ENCODE measurements around the gene COL4A3. TPM values are rescaled to one million over a fixed set of nuclear protein-coding genes. Genes with fewer than 3 reads are reported as not detected.
A peak's percentile ranks its signal among the peaks of the same experiment; 100 is the strongest.
"Not testable (repeated sequence)": the region's sequence is repeated elsewhere in the genome, so short reads cannot be mapped to it uniquely, and the experiment has no call there.

The COL4A3 gene
- total RNA-seq, 8 experiments from 2014 or later: 0.21 to 1.3 (median 0.59) TPM

- 0 to 33% (median 11%) methylated on average over 2 to 4 of the region's 38 CpGs; no CpG with 5 or more reads in 5 of the 10 experiments for WGBS, 10 experiments
- in situ Hi-C loops (cut with MboI; ENCODE audit: low pct_unique_long_range_greater_than_20kb in 2 of 9, low sequenced_read_pairs in 9 of 9, unreplicated experiment in 9 of 9): no loop called here
- no peak overlapping the region for H3K27ac ChIP-seq
- H3K4me3 ChIP-seq: peak overlapping the region; percentile 38 to 46 (median 43)
- H3K4me1 ChIP-seq (replicated peaks in 1 of 2): peaks cover 0 to 8% of the 10 kb centered on the region in 2 donors
- peak; percentile 4 to 68 (median 58) for ATAC-seq (replicated peaks in 6 of 8)
Observed at GRCh38 chr2:227164763-227165291, 403 bp downstream of the COL4A3 start.

- 42 to 100% (median 94%) methylated on average over 1 to 7 of the region's 11 CpGs; no CpG with 5 or more reads in 1 of the 10 experiments for WGBS, 10 experiments
- ATAC-seq (replicated peaks in 6 of 8); in situ Hi-C loops (cut with MboI; ENCODE audit: low pct_unique_long_range_greater_than_20kb in 2 of 9, low sequenced_read_pairs in 9 of 9, unreplicated experiment in 9 of 9); H3K4me3 ChIP-seq; H3K4me1 ChIP-seq (replicated peaks in 1 of 2); H3K27ac ChIP-seq: not testable (repeated sequence)
Observed at GRCh38 chr2:227171779-227172178, 7.4 kb downstream of the COL4A3 start.

DNA sequence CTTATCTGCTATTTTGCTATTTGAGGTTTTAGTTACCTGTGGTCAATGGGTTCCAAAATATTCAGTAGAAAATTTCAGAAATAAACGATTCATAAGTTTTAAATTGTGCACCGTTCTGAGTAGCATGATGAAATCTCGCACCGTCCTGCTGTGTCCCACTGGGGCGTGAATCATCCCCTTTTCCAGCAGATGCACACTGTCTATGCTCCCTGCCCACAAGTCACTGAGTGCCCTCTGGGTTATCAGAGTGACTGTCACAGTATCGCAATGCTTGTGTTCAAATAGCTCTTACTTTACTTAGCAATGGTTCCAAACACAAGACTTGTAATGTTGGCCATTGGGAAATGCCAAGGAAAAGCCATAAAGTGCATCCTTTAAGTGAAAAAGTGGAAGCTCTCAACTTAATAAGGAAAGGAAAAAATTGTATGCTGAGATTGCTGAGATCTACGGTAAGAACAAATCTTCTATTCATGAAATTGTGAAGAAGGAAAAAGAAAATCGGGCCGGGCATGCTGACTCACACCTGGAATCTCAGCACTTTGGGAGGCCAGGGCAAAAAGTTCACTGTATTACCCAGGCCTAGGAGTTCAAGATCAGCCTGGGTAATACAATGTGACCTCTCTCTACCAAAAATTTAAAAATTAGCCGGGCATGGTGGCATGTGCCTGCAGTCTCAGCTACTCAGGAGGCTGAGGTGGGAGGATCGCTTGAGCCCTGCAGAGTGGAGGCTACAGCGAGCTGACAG is 13.3 kb downstream of the COL4A3 start:
- 67 to 100% (median 90%) methylated on average over 1 to 10 of the region's 12 CpGs for WGBS, 10 experiments
- Histone ChIP-seq H3K4me3 (no peak overlapping the region), H3K27ac (no peak overlapping the region), H3K4me1 (replicated peaks in 1 of 2) (no peaks in the 10 kb centered on the region)
- no peak for ATAC-seq (replicated peaks in 6 of 8)
- in situ Hi-C loops (cut with MboI; ENCODE audit: low pct_unique_long_range_greater_than_20kb in 2 of 9, low sequenced_read_pairs in 9 of 9, unreplicated experiment in 9 of 9): no loop called here

DNA sequence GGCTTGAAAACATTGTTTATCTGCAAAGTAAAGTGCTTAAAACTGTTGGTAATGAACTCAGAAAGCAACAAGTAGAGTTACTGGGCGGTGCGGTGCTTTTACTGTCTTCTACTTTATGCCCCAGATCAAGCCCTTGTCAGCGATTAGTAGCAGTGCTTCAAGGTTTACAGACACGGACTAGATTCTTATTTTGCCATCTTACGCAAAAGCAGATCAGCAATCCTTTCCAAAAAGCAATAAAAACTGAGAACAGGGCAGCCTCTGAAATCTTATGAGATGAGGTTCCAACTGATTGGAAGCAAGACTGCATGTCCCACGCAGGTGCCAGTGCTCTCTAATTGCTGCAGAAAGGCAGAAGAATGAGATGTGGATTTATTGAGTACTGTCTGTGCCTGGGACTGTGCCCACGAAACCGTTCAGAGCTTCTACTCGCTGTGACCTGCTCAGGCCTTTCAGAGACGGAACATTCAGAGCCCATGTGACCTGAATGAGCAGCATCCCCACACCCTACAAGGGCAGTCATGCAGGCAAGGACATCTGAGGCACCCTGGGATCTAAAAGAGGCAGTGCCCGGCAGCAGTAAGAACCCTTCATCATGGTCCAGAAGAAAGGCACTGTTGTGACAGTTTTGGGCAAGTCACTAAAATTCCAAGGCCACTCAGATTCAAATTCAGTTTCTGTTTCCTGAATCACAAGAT is 15.7 kb downstream of the COL4A3 start:
- 10 to 100% (median 81%) methylated on average over 2 to 8 of the region's 11 CpGs; no CpG with 5 or more reads in 2 of the 10 experiments for WGBS, 10 experiments
- no peaks in the 10 kb centered on the region for H3K4me1 ChIP-seq (replicated peaks in 1 of 2)
- in situ Hi-C loops (cut with MboI; ENCODE audit: low pct_unique_long_range_greater_than_20kb in 2 of 9, low sequenced_read_pairs in 9 of 9, unreplicated experiment in 9 of 9): no loop called here
- H3K4me3 ChIP-seq: no peak overlapping the region
- peak in 6 of 8 experiments; percentile 21 to 73 (median 50) for ATAC-seq (replicated peaks in 6 of 8)
- H3K27ac ChIP-seq: no peak overlapping the region

GRCh38 chr2:227180770-227181169 is 16.3 kb downstream of the COL4A3 start:
- in situ Hi-C loops (cut with MboI; ENCODE audit: low pct_unique_long_range_greater_than_20kb in 2 of 9, low sequenced_read_pairs in 9 of 9, unreplicated experiment in 9 of 9): no loop called here
- H3K4me1 ChIP-seq (replicated peaks in 1 of 2): no peaks in the 10 kb centered on the region
- ATAC-seq (replicated peaks in 6 of 8): no peak
- 40 to 100% (median 89%) methylated on average over 1 to 3 of the region's 3 CpGs for WGBS, 10 experiments
- H3K4me3 ChIP-seq: no peak overlapping the region
- H3K27ac ChIP-seq: no peak overlapping the region

DNA sequence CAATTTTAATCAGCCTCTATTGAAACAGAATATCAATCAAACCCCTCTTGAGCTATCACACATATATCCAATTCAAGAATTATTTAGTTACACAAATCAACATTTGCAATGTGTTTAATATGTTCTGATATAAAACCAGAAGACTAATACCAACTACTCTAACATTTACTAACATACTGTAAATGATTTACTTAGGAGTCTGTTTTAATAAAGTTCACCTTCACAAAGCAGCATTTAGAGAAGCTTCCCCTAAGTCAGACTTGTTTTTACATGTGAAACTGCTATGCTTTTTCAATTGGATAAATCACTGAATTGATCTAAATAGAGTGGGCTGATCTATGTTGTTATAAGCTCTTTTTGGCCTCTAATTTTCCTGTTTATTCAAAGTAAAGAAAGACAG is 18.3 kb downstream of the COL4A3 start:
- Histone ChIP-seq H3K4me1 (replicated peaks in 1 of 2) (no peaks in the 10 kb centered on the region), H3K4me3 (no peak overlapping the region), H3K27ac (no peak overlapping the region)
- no peak for ATAC-seq (replicated peaks in 6 of 8)
- in situ Hi-C loops (cut with MboI; ENCODE audit: low pct_unique_long_range_greater_than_20kb in 2 of 9, low sequenced_read_pairs in 9 of 9, unreplicated experiment in 9 of 9): no loop called here

- ATAC-seq (replicated peaks in 6 of 8): no peak
- Histone ChIP-seq H3K27ac (no peak overlapping the region), H3K4me1 (replicated peaks in 1 of 2) (no peaks in the 10 kb centered on the region), H3K4me3 (no peak overlapping the region)
- in situ Hi-C loops (cut with MboI; ENCODE audit: low pct_unique_long_range_greater_than_20kb in 2 of 9, low sequenced_read_pairs in 9 of 9, unreplicated experiment in 9 of 9): no loop called here
- 33 to 100% (median 100%) methylated on average over 1 to 2 of the region's 2 CpGs; no CpG with 5 or more reads in 5 of the 10 experiments for WGBS, 10 experiments
Observed at GRCh38 chr2:227183657-227184367, 19.4 kb downstream of the COL4A3 start.

DNA sequence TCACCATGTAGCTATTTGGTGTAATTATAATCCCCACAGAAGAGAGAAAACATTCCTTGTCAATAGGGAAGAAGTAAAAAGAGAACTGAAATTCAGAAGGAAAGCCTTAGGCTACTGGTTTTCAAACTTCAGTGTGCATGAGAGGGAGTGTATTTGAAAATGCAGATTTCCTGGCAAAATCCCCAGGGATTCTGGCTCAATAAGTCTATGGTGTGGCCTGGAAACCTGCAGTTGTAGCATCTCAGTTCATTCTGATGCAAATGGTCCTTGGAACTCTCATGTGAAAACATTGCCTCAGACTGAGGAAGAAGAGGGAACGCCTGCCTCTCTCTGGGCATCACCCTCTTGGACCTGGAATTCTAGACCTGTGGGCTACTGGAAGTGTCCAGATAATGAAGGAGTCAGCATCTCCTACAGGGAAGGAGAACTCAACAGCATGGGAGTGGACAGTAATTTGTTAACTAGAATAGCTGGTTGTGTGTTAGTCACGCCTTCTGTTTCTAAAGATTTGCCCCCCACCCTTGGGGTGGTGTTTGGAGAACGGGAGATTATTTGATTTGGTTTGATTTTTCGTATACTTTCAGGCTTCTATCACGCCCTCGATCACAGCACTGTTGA is 21.3 kb downstream of the COL4A3 start:
- in situ Hi-C loops (cut with MboI; ENCODE audit: low pct_unique_long_range_greater_than_20kb in 2 of 9, low sequenced_read_pairs in 9 of 9, unreplicated experiment in 9 of 9): no loop called here
- no peak overlapping the region for H3K4me3 ChIP-seq
- WGBS, 10 experiments: 0 to 87% (median 66%) methylated on average over 1 to 5 of the region's 6 CpGs; no CpG with 5 or more reads in 2 of the 10 experiments
- ATAC-seq (replicated peaks in 6 of 8): peak in 3 of 8 experiments; percentile 75 to 90 (median 90)
- no peaks in the 10 kb centered on the region for H3K4me1 ChIP-seq (replicated peaks in 1 of 2)
- H3K27ac ChIP-seq: no peak overlapping the region

DNA sequence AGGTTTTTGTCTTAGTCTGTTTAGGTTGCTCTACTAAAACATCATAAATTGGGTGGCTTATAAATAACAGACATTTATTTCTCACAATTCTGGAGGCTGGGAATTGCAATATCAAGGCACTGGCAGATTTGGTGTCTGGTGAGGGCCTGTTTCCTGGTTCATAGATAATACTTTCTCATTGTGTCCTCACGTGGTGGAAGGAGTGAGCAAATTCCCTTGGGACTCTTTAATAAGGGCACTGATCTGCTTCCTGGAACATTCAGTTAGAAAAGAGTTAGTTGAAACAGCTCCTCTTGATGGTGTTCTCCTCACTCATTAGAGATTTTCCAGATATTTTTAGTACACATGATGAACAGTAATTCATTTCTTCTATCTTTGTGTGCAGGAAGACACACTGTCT is 22.3 kb downstream of the COL4A3 start:
- 0 to 90% (median 27%) methylated on average over 1 of the region's 1 CpG; no CpG with 5 or more reads in 3 of the 10 experiments for WGBS, 10 experiments
- ATAC-seq (replicated peaks in 6 of 8): no peak
- Histone ChIP-seq H3K27ac (no peak overlapping the region), H3K4me1 (replicated peaks in 1 of 2) (no peaks in the 10 kb centered on the region), H3K4me3 (no peak overlapping the region)
- in situ Hi-C loops (cut with MboI; ENCODE audit: low pct_unique_long_range_greater_than_20kb in 2 of 9, low sequenced_read_pairs in 9 of 9, unreplicated experiment in 9 of 9): no loop called here

GRCh38 chr2:227188292-227188691 is 23.9 kb downstream of the COL4A3 start:
- H3K4me1 ChIP-seq (replicated peaks in 1 of 2): no peaks in the 10 kb centered on the region
- no peak overlapping the region for H3K27ac ChIP-seq
- in situ Hi-C loops (cut with MboI; ENCODE audit: low pct_unique_long_range_greater_than_20kb in 2 of 9, low sequenced_read_pairs in 9 of 9, unreplicated experiment in 9 of 9): no loop called here
- H3K4me3 ChIP-seq: no peak overlapping the region
- peak in 1 of 8 experiments; percentile 33 for ATAC-seq (replicated peaks in 6 of 8)
- 14 to 47% (median 42%) methylated on average over 1 to 6 of the region's 6 CpGs; no CpG with 5 or more reads in 2 of the 10 experiments for WGBS, 10 experiments

DNA sequence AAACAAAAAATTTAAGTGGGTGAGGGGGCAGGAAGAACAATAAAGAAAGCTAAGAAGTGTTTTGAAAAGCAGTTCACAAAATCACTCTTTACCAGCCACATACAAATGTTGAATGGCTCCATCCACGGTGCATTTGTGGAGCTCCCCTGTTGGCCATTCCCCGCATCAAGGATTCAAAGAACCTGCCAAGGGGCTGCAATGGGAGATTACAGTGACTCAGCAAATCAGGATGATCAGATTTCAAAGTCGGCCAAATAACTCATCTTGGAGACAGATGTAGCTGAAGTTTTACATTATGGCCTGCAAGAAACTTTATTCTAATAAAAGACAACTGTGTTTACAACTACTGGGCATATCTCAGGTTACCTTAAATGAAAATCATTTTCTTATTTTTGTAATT is 26.9 kb downstream of the COL4A3 start:
- 5 to 82% (median 46%) methylated on average over 1 to 3 of the region's 3 CpGs; no CpG with 5 or more reads in 2 of the 10 experiments for whole genome bisulfite sequencing, 10 experiments
- Histone ChIP-seq H3K4me1 (replicated peaks in 1 of 2) (no peaks in the 10 kb centered on the region), H3K4me3 (no peak overlapping the region), H3K27ac (no peak overlapping the region)
- ATAC-seq (replicated peaks in 6 of 8): peak in 3 of 8 experiments; percentile 65 to 75 (median 67)
- in situ Hi-C loops (cut with MboI; ENCODE audit: low pct_unique_long_range_greater_than_20kb in 2 of 9, low sequenced_read_pairs in 9 of 9, unreplicated experiment in 9 of 9): no loop called here

DNA sequence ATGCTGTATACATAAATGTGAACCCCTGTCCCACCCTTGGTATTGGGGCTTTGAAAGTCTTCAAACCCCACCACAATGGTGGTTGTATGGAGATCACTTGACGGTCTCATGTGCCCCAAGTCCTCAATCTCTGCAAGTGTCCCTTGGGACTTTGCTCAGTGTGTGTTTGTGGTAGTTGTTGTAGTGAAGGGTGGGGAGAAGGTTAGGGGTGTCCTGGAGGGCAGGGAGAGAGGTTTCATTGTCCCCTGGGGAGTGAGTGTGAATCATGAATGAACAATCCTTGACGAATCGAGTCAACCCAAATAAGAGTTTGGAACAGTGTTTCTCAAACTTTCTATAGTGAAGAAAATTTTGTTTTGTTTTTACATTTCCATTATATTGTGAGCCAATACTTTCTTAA is 28.1 kb downstream of the COL4A3 start:
- Histone ChIP-seq H3K4me1 (replicated peaks in 1 of 2) (no peaks in the 10 kb centered on the region), H3K4me3 (no peak overlapping the region), H3K27ac (no peak overlapping the region)
- WGBS, 10 experiments: 83 to 100% (median 95%) methylated on average over 1 to 3 of the region's 3 CpGs
- ATAC-seq (replicated peaks in 6 of 8): no peak
- in situ Hi-C loops (cut with MboI; ENCODE audit: low pct_unique_long_range_greater_than_20kb in 2 of 9, low sequenced_read_pairs in 9 of 9, unreplicated experiment in 9 of 9): no loop called here
